ENCODE data around the gene MT1HL1.

- no peak for TF ChIP-seq CTCF (IDR thresholded peaks at IDR 0.05)
- no peak for TF ChIP-seq POLR2A (IDR thresholded peaks at IDR 0.05)
- no peak for TF ChIP-seq EP300 (IDR thresholded peaks at IDR 0.05)
- TF ChIP-seq POLR2AphosphoS5 (IDR thresholded peaks at IDR 0.05) = no peak
Measured at GRCh38 chr1:236983818-236984217, 20.4 kb downstream of the MT1HL1 start.
